Nephron progenitor cell (in vitro differentiated cells): ENCODE data around the gene PRCP.

Experiments
- DNase-seq: peaks from one replicate; pipeline ENCODE4 v3.0.0; 2021
- H3K27ac Mint-ChIP-seq: 2 replicates; pipeline ENCODE4 v1.8.0; 2021; ENCODE audit warnings: mild to moderate bottlenecking, moderate library complexity, mixed read lengths
- H3K27me3 Mint-ChIP-seq: 2 replicates; pipeline ENCODE4 v1.8.0; 2021; ENCODE audit warnings: mild to moderate bottlenecking, low read depth, mixed read lengths; ENCODE audit not compliant: poor library complexity
- H3K36me3 Mint-ChIP-seq: 2 replicates; pipeline ENCODE4 v1.8.0; 2021; ENCODE audit warnings: low read depth, mixed read lengths
- H3K4me1 Mint-ChIP-seq: 2 replicates; pipeline ENCODE4 v1.8.0; 2021; ENCODE audit warnings: mixed read lengths
- H3K4me3 Mint-ChIP-seq: 2 replicates; pipeline ENCODE4 v1.8.0; 2021; ENCODE audit warnings: mild to moderate bottlenecking, moderate library complexity, mixed read lengths
- H3K9me3 Mint-ChIP-seq: 2 replicates; pipeline ENCODE4 v1.8.0; 2021; ENCODE audit warnings: mild to moderate bottlenecking, moderate library complexity, mixed read lengths
- TF ChIP-seq, protein P1 (sequence below): fragments of 200-600 bp; sonication (generic); IDR thresholded peaks from 2 replicates; pipeline ENCODE4 v1.5.0; 2021; ENCODE audit warnings: antibody characterized with exemption

Gene PRCP

DNA sequence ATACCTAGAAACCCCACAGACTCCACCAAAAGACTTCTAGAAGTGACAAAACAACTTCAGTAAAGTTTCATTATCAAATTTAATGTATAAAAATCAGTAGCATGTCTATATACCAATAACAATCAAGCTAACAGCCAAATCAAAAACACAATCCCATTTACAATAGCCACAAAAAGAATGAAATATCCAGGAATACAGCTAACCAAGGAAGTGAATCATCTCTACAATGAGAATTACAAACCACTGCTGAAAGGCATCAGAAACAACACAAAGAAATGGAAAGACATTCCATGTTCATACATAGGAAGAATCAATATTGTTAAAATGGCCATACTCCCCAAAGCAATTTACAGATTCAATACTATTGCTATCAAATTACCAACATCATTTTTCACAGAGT lies 46.0 kb downstream of the PRCP start:
- DNase-seq: no peak
- Mint-ChIP-seq H3K27me3 (no peaks in the 10 kb centered on the region), H3K27ac (no peak overlapping the region), H3K9me3 (peaks cover 25% of the 10 kb centered on the region), H3K36me3 (peaks cover 45% of the 10 kb centered on the region), H3K4me3 (no peak overlapping the region), H3K4me1 (no peaks in the 10 kb centered on the region)
- TF ChIP-seq, protein P1, sequence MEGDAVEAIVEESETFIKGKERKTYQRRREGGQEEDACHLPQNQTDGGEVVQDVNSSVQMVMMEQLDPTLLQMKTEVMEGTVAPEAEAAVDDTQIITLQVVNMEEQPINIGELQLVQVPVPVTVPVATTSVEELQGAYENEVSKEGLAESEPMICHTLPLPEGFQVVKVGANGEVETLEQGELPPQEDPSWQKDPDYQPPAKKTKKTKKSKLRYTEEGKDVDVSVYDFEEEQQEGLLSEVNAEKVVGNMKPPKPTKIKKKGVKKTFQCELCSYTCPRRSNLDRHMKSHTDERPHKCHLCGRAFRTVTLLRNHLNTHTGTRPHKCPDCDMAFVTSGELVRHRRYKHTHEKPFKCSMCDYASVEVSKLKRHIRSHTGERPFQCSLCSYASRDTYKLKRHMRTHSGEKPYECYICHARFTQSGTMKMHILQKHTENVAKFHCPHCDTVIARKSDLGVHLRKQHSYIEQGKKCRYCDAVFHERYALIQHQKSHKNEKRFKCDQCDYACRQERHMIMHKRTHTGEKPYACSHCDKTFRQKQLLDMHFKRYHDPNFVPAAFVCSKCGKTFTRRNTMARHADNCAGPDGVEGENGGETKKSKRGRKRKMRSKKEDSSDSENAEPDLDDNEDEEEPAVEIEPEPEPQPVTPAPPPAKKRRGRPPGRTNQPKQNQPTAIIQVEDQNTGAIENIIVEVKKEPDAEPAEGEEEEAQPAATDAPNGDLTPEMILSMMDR: no peak

DNA sequence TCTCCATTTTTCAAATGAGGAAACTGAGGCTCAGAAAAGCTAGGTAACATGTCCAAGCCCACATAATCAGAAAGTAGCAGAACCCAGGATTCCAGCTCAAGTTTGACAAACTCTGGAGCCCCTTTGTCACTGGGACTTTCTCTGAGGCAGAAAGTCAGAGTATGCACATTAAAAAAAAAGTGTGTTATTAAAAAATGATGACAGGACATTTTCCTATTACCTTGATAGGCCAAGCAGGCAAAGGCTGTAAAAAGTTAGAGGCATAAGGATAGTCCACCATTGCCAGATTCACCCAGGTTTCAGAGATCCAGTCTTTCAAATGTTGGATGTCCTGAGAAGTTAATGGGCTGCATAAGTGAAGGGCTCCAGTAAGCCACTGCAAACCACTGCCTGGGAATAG lies 51.4 kb downstream of the PRCP start:
- TF ChIP-seq, protein P1: no peak
- Mint-ChIP-seq H3K4me3 (no peak overlapping the region), H3K36me3 (peaks cover 9% of the 10 kb centered on the region), H3K27ac (no peak overlapping the region), H3K4me1 (peaks cover 5% of the 10 kb centered on the region), H3K9me3 (peaks cover 4% of the 10 kb centered on the region), H3K27me3 (no peaks in the 10 kb centered on the region)
- DNase-seq: no peak

GRCh38 chr11:82845356-82846353 lies 54.6 kb downstream of the PRCP start:
- Mint-ChIP-seq H3K27ac (peak overlapping the region; percentile 23), H3K36me3 (no peaks in the 10 kb centered on the region), H3K27me3 (no peaks in the 10 kb centered on the region), H3K4me1 (peaks cover 5% of the 10 kb centered on the region), H3K4me3 (no peak overlapping the region), H3K9me3 (no peaks in the 10 kb centered on the region)
- TF ChIP-seq, protein P1: no peak
- DNase-seq: no peak

GRCh38 chr11:82843057-82843795 lies 57.0 kb downstream of the PRCP start:
- TF ChIP-seq, protein P1: no peak
- Mint-ChIP-seq H3K9me3 (no peaks in the 10 kb centered on the region), H3K4me1 (peaks cover 15% of the 10 kb centered on the region), H3K27me3 (no peaks in the 10 kb centered on the region), H3K27ac (peak overlapping the region; percentile 26), H3K36me3 (peaks cover 12% of the 10 kb centered on the region), H3K4me3 (no peak overlapping the region)
- DNase-seq: no peak

GRCh38 chr11:82842019-82842418 lies 58.2 kb downstream of the PRCP start:
- Mint-ChIP-seq H3K27ac (no peak overlapping the region), H3K36me3 (peaks cover 14% of the 10 kb centered on the region), H3K9me3 (no peaks in the 10 kb centered on the region), H3K4me3 (no peak overlapping the region), H3K27me3 (no peaks in the 10 kb centered on the region), H3K4me1 (peaks cover 27% of the 10 kb centered on the region)
- TF ChIP-seq, protein P1: no peak
- DNase-seq: no peak
